ENCODE results near the gene FOXI1. TPM values are rescaled to one million over a fixed set of nuclear protein-coding genes. Genes with fewer than 3 reads are reported as not detected.

Gene FOXI1
- total RNA-seq, 2 experiments from 2014 or later: not detected

- no peak overlapping the region for H3K4me3 Mint-ChIP-seq
- CTCF ChIA-PET: interaction anchor here (1.3 kb wide), 1 partner anchor 43 kb away, joined by 3 read pairs; no protein-coding TSS in a partner anchor
- intact Hi-C loops (cut with DNase I, micrococcal nuclease): no loop called here
- POLR2A ChIA-PET: no interaction called here
- H3K4me1 Mint-ChIP-seq: no peaks in the 10 kb centered on the region
- H3K36me3 Mint-ChIP-seq (ENCODE audit: low read depth): no peaks in the 10 kb centered on the region
- no peak for ATAC-seq
- no peaks in the 10 kb centered on the region for H3K9me3 Mint-ChIP-seq (ENCODE audit: low read depth)
- H3K27ac Mint-ChIP-seq: no peak overlapping the region
- H3K27me3 Mint-ChIP-seq: no peaks in the 10 kb centered on the region
- no peak for DNase-seq
These were observed 38.0 kb downstream of the FOXI1 start for GRCh38 chr5:170143710-170144109.

- POLR2A ChIA-PET: no interaction called here
- no peaks in the 10 kb centered on the region for H3K27me3 Mint-ChIP-seq
- H3K36me3 Mint-ChIP-seq (ENCODE audit: low read depth): no peaks in the 10 kb centered on the region
- no peaks in the 10 kb centered on the region for H3K4me1 Mint-ChIP-seq
- no peak overlapping the region for H3K4me3 Mint-ChIP-seq
- ATAC-seq (no peak), DNase-seq (no peak)
- intact Hi-C loops (cut with DNase I, micrococcal nuclease): no loop called here
- H3K27ac Mint-ChIP-seq: no peak overlapping the region
- H3K9me3 Mint-ChIP-seq (ENCODE audit: low read depth): no peaks in the 10 kb centered on the region
- CTCF ChIA-PET: interaction anchor here (1.3 kb wide), 1 partner anchor 43 kb away, joined by 3 read pairs; no protein-coding TSS in a partner anchor
These were observed 38.8 kb downstream of the FOXI1 start for GRCh38 chr5:170144286-170145023.

- no peaks in the 10 kb centered on the region for H3K36me3 Mint-ChIP-seq (ENCODE audit: low read depth)
These were observed 39.8 kb downstream of the FOXI1 start for GRCh38 chr5:170145462-170145861.

GRCh38 chr5:170147051-170147752, 41.5 kb downstream of the FOXI1 start:
- ATAC-seq (no peak), DNase-seq (no peak)
- Mint-ChIP-seq H3K36me3 (ENCODE audit: low read depth) (no peaks in the 10 kb centered on the region), H3K4me3 (no peak overlapping the region), H3K27ac (no peak overlapping the region), H3K9me3 (ENCODE audit: low read depth) (no peaks in the 10 kb centered on the region), H3K4me1 (no peaks in the 10 kb centered on the region), H3K27me3 (no peaks in the 10 kb centered on the region)
- intact Hi-C loops (cut with DNase I, micrococcal nuclease): no loop called here
- ChIA-PET CTCF (no interaction called here), POLR2A (no interaction called here)

More at GRCh38 chr5:170145462-170145861, 39.8 kb downstream of the FOXI1 start:
- ChIA-PET POLR2A (no interaction called here), CTCF (interaction anchor here (0.6 kb wide), 1 partner anchor 270 kb away, joined by 3 read pairs; no protein-coding TSS in a partner anchor)
- no peaks in the 10 kb centered on the region for H3K9me3 Mint-ChIP-seq (ENCODE audit: low read depth)
- no peak overlapping the region for H3K4me3 Mint-ChIP-seq
- ATAC-seq: no peak
- intact Hi-C loops (cut with DNase I, micrococcal nuclease): no loop called here
- DNase-seq: no peak
- H3K4me1 Mint-ChIP-seq: no peaks in the 10 kb centered on the region
- H3K27ac Mint-ChIP-seq: no peak overlapping the region
- H3K27me3 Mint-ChIP-seq: no peaks in the 10 kb centered on the region

- no peaks in the 10 kb centered on the region for H3K4me1 Mint-ChIP-seq
- H3K27me3 Mint-ChIP-seq: no peaks in the 10 kb centered on the region
- no peaks in the 10 kb centered on the region for H3K9me3 Mint-ChIP-seq (ENCODE audit: low read depth)
- H3K27ac Mint-ChIP-seq: no peak overlapping the region
- no peaks in the 10 kb centered on the region for H3K36me3 Mint-ChIP-seq (ENCODE audit: low read depth)
- POLR2A ChIA-PET: no interaction called here
- CTCF ChIA-PET: no interaction called here
- intact Hi-C loops (cut with DNase I, micrococcal nuclease): no loop called here
- ATAC-seq: no peak
- no peak for DNase-seq
- no peak overlapping the region for H3K4me3 Mint-ChIP-seq
These were observed 42.1 kb downstream of the FOXI1 start for GRCh38 chr5:170147753-170148264.

GRCh38 chr5:170148430-170149205, 42.9 kb downstream of the FOXI1 start:
- DNase-seq (no peak), ATAC-seq (no peak)
- H3K4me1 Mint-ChIP-seq: no peaks in the 10 kb centered on the region
- ChIA-PET CTCF (no interaction called here), POLR2A (no interaction called here)
- H3K27me3 Mint-ChIP-seq: no peaks in the 10 kb centered on the region
- H3K4me3 Mint-ChIP-seq: no peak overlapping the region
- no peaks in the 10 kb centered on the region for H3K36me3 Mint-ChIP-seq (ENCODE audit: low read depth)
- H3K9me3 Mint-ChIP-seq (ENCODE audit: low read depth): no peaks in the 10 kb centered on the region
- no peak overlapping the region for H3K27ac Mint-ChIP-seq
- intact Hi-C loops (cut with DNase I, micrococcal nuclease): no loop called here

GRCh38 chr5:170149206-170149515, 43.5 kb downstream of the FOXI1 start:
- CTCF ChIA-PET: no interaction called here
- Mint-ChIP-seq H3K9me3 (ENCODE audit: low read depth) (no peaks in the 10 kb centered on the region), H3K36me3 (ENCODE audit: low read depth) (no peaks in the 10 kb centered on the region), H3K27ac (no peak overlapping the region), H3K27me3 (no peaks in the 10 kb centered on the region), H3K4me3 (no peak overlapping the region), H3K4me1 (no peaks in the 10 kb centered on the region)
- no peak for ATAC-seq
- POLR2A ChIA-PET: no interaction called here
- DNase-seq: no peak
- intact Hi-C loops (cut with DNase I, micrococcal nuclease): no loop called here

- DNase-seq (no peak), ATAC-seq (no peak)
- ChIA-PET POLR2A (no interaction called here), CTCF (no interaction called here)
- H3K27ac Mint-ChIP-seq: no peak overlapping the region
- intact Hi-C loops (cut with DNase I, micrococcal nuclease): no loop called here
- no peaks in the 10 kb centered on the region for H3K36me3 Mint-ChIP-seq (ENCODE audit: low read depth)
- H3K4me3 Mint-ChIP-seq: no peak overlapping the region
- H3K4me1 Mint-ChIP-seq: no peaks in the 10 kb centered on the region
- no peaks in the 10 kb centered on the region for H3K9me3 Mint-ChIP-seq (ENCODE audit: low read depth)
- no peaks in the 10 kb centered on the region for H3K27me3 Mint-ChIP-seq
These were observed 45.0 kb downstream of the FOXI1 start for GRCh38 chr5:170150713-170151096.

GRCh38 chr5:170151097-170151831, 45.6 kb downstream of the FOXI1 start:
- Mint-ChIP-seq H3K4me1 (no peaks in the 10 kb centered on the region), H3K27me3 (no peaks in the 10 kb centered on the region), H3K4me3 (no peak overlapping the region), H3K9me3 (ENCODE audit: low read depth) (no peaks in the 10 kb centered on the region), H3K36me3 (ENCODE audit: low read depth) (no peaks in the 10 kb centered on the region), H3K27ac (no peak overlapping the region)
- DNase-seq (no peak), ATAC-seq (no peak)
- POLR2A ChIA-PET: no interaction called here
- CTCF ChIA-PET: no interaction called here
- intact Hi-C loops (cut with DNase I, micrococcal nuclease): no loop called here

GRCh38 chr5:170152767-170153166, 47.1 kb downstream of the FOXI1 start:
- H3K36me3 Mint-ChIP-seq (ENCODE audit: low read depth): no peaks in the 10 kb centered on the region
- no peak overlapping the region for H3K27ac Mint-ChIP-seq
- no peaks in the 10 kb centered on the region for H3K9me3 Mint-ChIP-seq (ENCODE audit: low read depth)
- DNase-seq (no peak), ATAC-seq (no peak)
- ChIA-PET CTCF (no interaction called here), POLR2A (no interaction called here)
- H3K4me1 Mint-ChIP-seq: no peaks in the 10 kb centered on the region
- H3K27me3 Mint-ChIP-seq: no peaks in the 10 kb centered on the region
- no peak overlapping the region for H3K4me3 Mint-ChIP-seq
- intact Hi-C loops (cut with DNase I, micrococcal nuclease): no loop called here

GRCh38 chr5:170154297-170154696, 48.6 kb downstream of the FOXI1 start:
- Mint-ChIP-seq H3K4me3 (no peak overlapping the region), H3K27me3 (no peaks in the 10 kb centered on the region), H3K36me3 (ENCODE audit: low read depth) (no peaks in the 10 kb centered on the region), H3K27ac (no peak overlapping the region), H3K4me1 (no peaks in the 10 kb centered on the region), H3K9me3 (ENCODE audit: low read depth) (no peaks in the 10 kb centered on the region)
- intact Hi-C loops (cut with DNase I, micrococcal nuclease): no loop called here
- DNase-seq (no peak), ATAC-seq (no peak)
- ChIA-PET CTCF (interaction anchor here (0.7 kb wide), 1 partner anchor 54 kb away, joined by 3 read pairs; no protein-coding TSS in a partner anchor), POLR2A (no interaction called here)
